Large intestine (tissue), 3 donors: ENCODE measurements around the gene BCAR1. TPM values are rescaled to one million over a fixed set of nuclear protein-coding genes. Genes with fewer than 3 reads are reported as not detected.
A peak's percentile ranks its signal among the peaks of the same experiment; 100 is the strongest.

Source experiments
- DNase-seq, 2 donors: peaks; one replicate each; pipeline versions ENCODE4 v3.0.0 to v3.0.0-alpha.2; 2013
- H3K27ac ChIP-seq: one replicate; pipeline ENCODE4 v1.5.1; 2013; ENCODE audit warnings: low read length
- H3K27me3 ChIP-seq: 2 replicates; pipeline ENCODE4 v1.6.1; 2013; ENCODE audit warnings: low read length; ENCODE audit not compliant: control insufficient read depth, insufficient read depth
- H3K36me3 ChIP-seq: 2 replicates; pipeline ENCODE4 v1.6.1; 2013; ENCODE audit warnings: low read length; ENCODE audit not compliant: control insufficient read depth, insufficient read depth
- H3K4me1 ChIP-seq: one replicate; pipeline ENCODE4 v1.6.1; 2013; ENCODE audit warnings: low read length; ENCODE audit not compliant: control insufficient read depth, insufficient read depth
- H3K4me3 ChIP-seq: one replicate; pipeline ENCODE4 v1.5.1; 2013; ENCODE audit warnings: low read length
- H3K9me3 ChIP-seq: one replicate; pipeline ENCODE4 v1.6.1; 2013; ENCODE audit warnings: mild to moderate bottlenecking, low read depth, low read length, moderate library complexity; ENCODE audit not compliant: control insufficient read depth
- WGBS: methylation state at CpG from one replicate; pipeline ENCODE4 v1.1.5; 2013; ENCODE audit warnings: low lambda C conversion rate; ENCODE audit not compliant: insufficient coverage; 5-methylcytosine and 5-hydroxymethylcytosine counted together
- polyA plus RNA-seq: library from polyadenylated mRNA; unstranded; fragments of 120-200 nt; gene quantifications from one replicate; pipeline ENCODE4 v1.2.1, GENCODE V29; 2013

The BCAR1 gene
- polyA plus RNA-seq, 1 donor = 58.6 TPM

- H3K9me3 ChIP-seq = peaks cover 11% of the 10 kb centered on the region
- peaks cover 80% of the 10 kb centered on the region for H3K36me3 ChIP-seq
- no peak for DNase-seq
- peak overlapping the region; percentile 52 for H3K27ac ChIP-seq
- H3K4me1 ChIP-seq = peaks cover 18% of the 10 kb centered on the region
- no peak overlapping the region for H3K4me3 ChIP-seq
- WGBS = no CpG with 5 or more reads among the region's 19 CpGs
- H3K27me3 ChIP-seq = no peaks in the 10 kb centered on the region
These were observed 11.8 kb downstream of the BCAR1 start for GRCh38 chr16:75239542-75240122.

- Histone ChIP-seq H3K36me3 (peaks cover 86% of the 10 kb centered on the region), H3K4me3 (no peak overlapping the region), H3K4me1 (peaks cover 17% of the 10 kb centered on the region), H3K27me3 (no peaks in the 10 kb centered on the region), H3K9me3 (peaks cover 11% of the 10 kb centered on the region), H3K27ac (peak overlapping the region; percentile 52)
- no peak for DNase-seq
- WGBS = no CpG with 5 or more reads among the region's 16 CpGs
These were observed 12.4 kb downstream of the BCAR1 start for GRCh38 chr16:75238853-75239541.

GRCh38 chr16:75238132-75238852 is 13.1 kb downstream of the BCAR1 start:
- Histone ChIP-seq H3K27me3 (no peaks in the 10 kb centered on the region), H3K9me3 (peaks cover 11% of the 10 kb centered on the region), H3K27ac (peak overlapping the region; percentile 52), H3K4me3 (no peak overlapping the region), H3K4me1 (peaks cover 14% of the 10 kb centered on the region), H3K36me3 (peaks cover 88% of the 10 kb centered on the region)
- WGBS = no CpG with 5 or more reads among the region's 25 CpGs
- peak; percentile 55 for DNase-seq

GRCh38 chr16:75237398-75238131 is 13.9 kb downstream of the BCAR1 start:
- Histone ChIP-seq H3K4me3 (no peak overlapping the region), H3K27me3 (no peaks in the 10 kb centered on the region), H3K36me3 (peaks cover 89% of the 10 kb centered on the region), H3K4me1 (peaks cover 14% of the 10 kb centered on the region), H3K27ac (no peak overlapping the region), H3K9me3 (peaks cover 11% of the 10 kb centered on the region)
- WGBS = no CpG with 5 or more reads among the region's 18 CpGs
- DNase-seq = no peak

- no CpG with 5 or more reads among the region's 28 CpGs for WGBS
These were observed 14.6 kb downstream of the BCAR1 start for GRCh38 chr16:75236736-75237397.

GRCh38 chr16:75236232-75236631 is 15.2 kb downstream of the BCAR1 start:
- Histone ChIP-seq H3K9me3 (peaks cover 11% of the 10 kb centered on the region), H3K27ac (no peak overlapping the region), H3K4me3 (no peak overlapping the region), H3K36me3 (peaks cover 83% of the 10 kb centered on the region), H3K4me1 (peaks cover 14% of the 10 kb centered on the region), H3K27me3 (no peaks in the 10 kb centered on the region)
- WGBS = no CpG with 5 or more reads among the region's 7 CpGs
- DNase-seq = no peak

More at GRCh38 chr16:75236736-75237397, 14.6 kb downstream of the BCAR1 start:
- Histone ChIP-seq H3K9me3 (peaks cover 11% of the 10 kb centered on the region), H3K27me3 (no peaks in the 10 kb centered on the region), H3K36me3 (peaks cover 84% of the 10 kb centered on the region), H3K4me1 (peaks cover 14% of the 10 kb centered on the region), H3K4me3 (no peak overlapping the region), H3K27ac (no peak overlapping the region)
- no peak for DNase-seq

GRCh38 chr16:75235721-75236193 is 15.7 kb downstream of the BCAR1 start:
- DNase-seq = no peak
- no peak overlapping the region for H3K4me3 ChIP-seq
- peaks cover 11% of the 10 kb centered on the region for H3K9me3 ChIP-seq
- H3K27ac ChIP-seq = no peak overlapping the region
- WGBS = no CpG with 5 or more reads among the region's 34 CpGs
- peaks cover 14% of the 10 kb centered on the region for H3K4me1 ChIP-seq
- H3K27me3 ChIP-seq = no peaks in the 10 kb centered on the region
- peaks cover 80% of the 10 kb centered on the region for H3K36me3 ChIP-seq

- H3K9me3 ChIP-seq = peaks cover 11% of the 10 kb centered on the region
- DNase-seq = no peak
- H3K27me3 ChIP-seq = no peaks in the 10 kb centered on the region
- H3K4me3 ChIP-seq = no peak overlapping the region
- no peak overlapping the region for H3K27ac ChIP-seq
- no CpG with 5 or more reads among the region's 48 CpGs for WGBS
- H3K36me3 ChIP-seq = peaks cover 82% of the 10 kb centered on the region
- H3K4me1 ChIP-seq = peaks cover 14% of the 10 kb centered on the region
These were observed 16.3 kb downstream of the BCAR1 start for GRCh38 chr16:75234856-75235696.

- H3K4me1 ChIP-seq = peaks cover 6% of the 10 kb centered on the region
- peaks cover 84% of the 10 kb centered on the region for H3K36me3 ChIP-seq
- no peak for DNase-seq
- peaks cover 7% of the 10 kb centered on the region for H3K9me3 ChIP-seq
- no peak overlapping the region for H3K27ac ChIP-seq
- no peak overlapping the region for H3K4me3 ChIP-seq
- whole genome bisulfite sequencing = no CpG with 5 or more reads among the region's 7 CpGs
- H3K27me3 ChIP-seq = no peaks in the 10 kb centered on the region
These were observed 17.8 kb downstream of the BCAR1 start for GRCh38 chr16:75233611-75233938.
